SK-N-SH (cell line): Measurements from ENCODE around the gene LRFN4. TPM values are rescaled to one million over a fixed set of nuclear protein-coding genes. Genes with fewer than 3 reads are reported as not detected.

Source experiments
- CTCF ChIA-PET: fragments of 300-600, 350-600 bp; formaldehyde crosslinking; extraction: SDS; loops from one replicate; lab custom pipeline; 2021; lab: Yijun Ruan, JAX
- POLR2A ChIA-PET: fragments of 350-600 bp; sonication (Branson Sonifier 250); formaldehyde crosslinking; extraction: SDS; loops from one replicate; lab custom pipeline; 2020; ENCODE audit warnings: antibody characterized with exemption, inconsistent platforms; lab: Yijun Ruan, JAX
- DNase-seq: peaks from one replicate; pipeline ENCODE4 v3.0.0; 2012
- H2AFZ ChIP-seq: fragments of 200-600 bp; sonication (generic); 2 replicates; pipeline ENCODE4 v1.8.1; 2016; ENCODE audit warnings: antibody characterized with exemption, mild to moderate bottlenecking, low read depth
- H3F3A ChIP-seq: fragments of 200-600 bp; sonication (generic); replicated peaks from 2 replicates; pipeline ENCODE3; 2016; ENCODE audit warnings: antibody characterized with exemption, mild to moderate bottlenecking; ENCODE audit not compliant: insufficient read depth
- H3K27ac ChIP-seq, 2 experiments: fragments of 200-500 bp in 1 of 2; fragments of 200-600 bp in 1 of 2; sonication (Bioruptor generic) in 1 of 2; sonication (generic), shearing (Covaris generic) in 1 of 2; 2 replicates each; pipeline versions ENCODE4 v1.5.1 to v1.6.1; 2014 to 2016; ENCODE audit warnings: low read depth in 2 of 2, inconsistent platforms in 1 of 2, low read length in 1 of 2, mild to moderate bottlenecking in 1 of 2, mixed read lengths in 1 of 2
- H3K27me3 ChIP-seq: fragments of 200-600 bp; sonication (generic), shearing (Covaris generic); 2 replicates; pipeline ENCODE4 v1.6.1; 2016; ENCODE audit warnings: mixed run types; ENCODE audit not compliant: insufficient read depth
- H3K36me3 ChIP-seq, 2 experiments: fragments of 200-500 bp in 1 of 2; fragments of 200-600 bp in 1 of 2; sonication (Bioruptor generic) in 1 of 2; sonication (generic) in 1 of 2; replicated peaks in 1 of 2; 2 replicates each; pipeline versions ENCODE3 to v1.5.1; 2014 to 2016; ENCODE audit warnings: low read length in 1 of 2, mild to moderate bottlenecking in 1 of 2; ENCODE audit not compliant: insufficient read depth in 2 of 2, control insufficient read depth in 1 of 2
- H3K4me1 ChIP-seq, 2 experiments: fragments of 200-500 bp in 1 of 2; fragments of 200-600 bp in 1 of 2; sonication (Bioruptor generic) in 1 of 2; sonication (generic), shearing (Covaris generic) in 1 of 2; 2 replicates each; pipeline versions ENCODE4 v1.5.1 to v1.6.1; 2014 to 2016; ENCODE audit warnings: low read depth in 1 of 2, low read length in 1 of 2, mixed run types in 1 of 2; ENCODE audit not compliant: insufficient read depth in 2 of 2, control insufficient read depth in 1 of 2
- H3K4me2 ChIP-seq: fragments of 200-600 bp; sonication (generic), shearing (Covaris generic); 2 replicates; pipeline ENCODE4 v1.6.1; 2017; ENCODE audit warnings: mixed run types
- H3K4me3 ChIP-seq, 2 experiments: fragments of 200-500 bp in 1 of 2; fragments of 200-600 bp in 1 of 2; sonication (Bioruptor generic) in 1 of 2; sonication (generic), shearing (Covaris generic) in 1 of 2; 2 replicates each; pipeline versions ENCODE4 v1.5.1 to v1.8.1; 2014 to 2016; ENCODE audit warnings: low read depth in 2 of 2, inconsistent platforms in 1 of 2, low read length in 1 of 2, mild to moderate bottlenecking in 1 of 2, mixed read lengths in 1 of 2, moderate library complexity in 1 of 2
- H3K79me2 ChIP-seq: fragments of 200-600 bp; sonication (generic); 2 replicates; pipeline ENCODE4 v1.8.1; 2017; ENCODE audit warnings: mild to moderate bottlenecking; ENCODE audit not compliant: insufficient read depth
- H3K9ac ChIP-seq: fragments of 200-600 bp; sonication (generic); 2 replicates; pipeline ENCODE4 v1.6.1; 2017; ENCODE audit warnings: mixed run types
- H3K9me2 ChIP-seq: fragments of 200-600 bp; sonication (generic); 2 replicates; pipeline ENCODE4 v1.6.1; 2017; ENCODE audit warnings: mixed run types
- H3K9me3 ChIP-seq: fragments of 200-600 bp; sonication (generic); 2 replicates; pipeline ENCODE4 v1.6.1; 2017; ENCODE audit warnings: mixed run types, mild to moderate bottlenecking, moderate library complexity
- H4K20me1 ChIP-seq: fragments of 200-600 bp; sonication (generic); 2 replicates; pipeline ENCODE4 v1.6.1; 2017; ENCODE audit warnings: mild to moderate bottlenecking, mixed run types; ENCODE audit not compliant: insufficient read depth
- CHD2 ChIP-seq: fragments of 150-350 bp; IDR thresholded peaks from 2 replicates; pipeline ENCODE4 v1.6.1; 2018; ENCODE audit warnings: low read length; ENCODE audit not compliant: partially characterized antibody
- EP300 ChIP-seq, 2 experiments: IDR thresholded peaks; 2 replicates each; pipeline versions ENCODE4 v1.4.0 to v1.6.1; 2012; ENCODE audit warnings: borderline replicate concordance in 1 of 2, low read depth in 1 of 2, low read length in 1 of 2
- GABPA ChIP-seq: IDR thresholded peaks from 2 replicates; pipeline ENCODE4 v1.4.0; 2012; ENCODE audit warnings: low read depth, mild to moderate bottlenecking
- IRF3 ChIP-seq: fragments of 150-350 bp; IDR thresholded peaks from 2 replicates; pipeline ENCODE4 v1.6.1; 2016; ENCODE audit warnings: mild to moderate bottlenecking, low read depth, low read length
- NRF1 ChIP-seq: IDR thresholded peaks from 2 replicates; pipeline ENCODE4 v1.6.1; 2012; ENCODE audit warnings: low read depth, mild to moderate bottlenecking, low read length
- PBX3 ChIP-seq: IDR thresholded peaks from 2 replicates; pipeline ENCODE4; 2012
- RAD21 ChIP-seq: IDR thresholded peaks from 2 replicates; pipeline ENCODE4 v1.6.1; 2012; ENCODE audit warnings: mild to moderate bottlenecking, low read length
- RFX5 ChIP-seq: IDR thresholded peaks from 2 replicates; pipeline ENCODE4 v1.6.1; 2012; ENCODE audit warnings: mild to moderate bottlenecking, improper control_type of control experiment, low read length
- USF1 ChIP-seq: IDR thresholded peaks from 2 replicates; pipeline ENCODE4 v1.4.0; 2012; ENCODE audit warnings: low read depth, borderline replicate concordance
- USF2 ChIP-seq: fragments of 150-350 bp; IDR thresholded peaks from 2 replicates; pipeline ENCODE4 v1.6.1; 2017; ENCODE audit warnings: antibody characterized with exemption, low read length, low read depth, borderline replicate concordance
- YY1 ChIP-seq: IDR thresholded peaks from 2 replicates; pipeline ENCODE4 v1.4.0; 2012; ENCODE audit warnings: low read depth, mild to moderate bottlenecking
- WGBS: methylation state at CpG from one replicate; pipeline ENCODE4 v1.1.6; 2017; ENCODE audit warnings: low lambda C conversion rate; 5-methylcytosine and 5-hydroxymethylcytosine counted together
- polyA plus RNA-seq, 3 experiments: library from polyadenylated mRNA; depleted of rRNA; stranded (reverse); fragments of >200 nt; gene quantifications; 2 replicates each; pipeline ENCODE4 v1.2.3, GENCODE V29; 2012

LRFN4 gene
- polyA plus RNA-seq, 1 of the 3 experiments (the other 2 are of a cell fraction) = 15.9 TPM

- CTCF ChIA-PET = no interaction called here
- Histone ChIP-seq H3K9me3 (no peaks in the 10 kb centered on the region), H3K4me1 (peaks cover 0 to 5% of the 10 kb centered on the region in 2 experiments; a peak in 2 of 4 replicates), H3K79me2 (peaks cover 14% of the 10 kb centered on the region), H2AFZ (no peak overlapping the region), H3F3A (no peaks in the 10 kb centered on the region), H3K36me3 (peaks cover 0 to 2% of the 10 kb centered on the region in 2 experiments), H4K20me1 (no peaks in the 10 kb centered on the region), H3K4me2 (no peak overlapping the region), H3K9me2 (no peaks in the 10 kb centered on the region), H3K27ac (no peak overlapping the region), H3K27me3 (no peaks in the 10 kb centered on the region), H3K4me3 (no peak overlapping the region), H3K9ac (no peak overlapping the region)
- WGBS = 96% methylated on average over 23 of the region's 32 CpGs
- TF ChIP-seq USF2 (no peak), CHD2 (no peak), IRF3 (no peak), NRF1 (no peak), RFX5 (no peak), USF1 (no peak), YY1 (no peak), EP300 (IDR thresholded peaks at IDR 0.05; ENCODE audit: borderline replicate concordance in 1 of 2, low read depth in 1 of 2, low read length in 1 of 2) (no peak), GABPA (no peak), RAD21 (no peak), PBX3 (no peak)
- no peak for DNase-seq
- POLR2A ChIA-PET = no interaction called here
These were observed 4.3 kb downstream of the LRFN4 start for GRCh38 chr11:66861038-66861773.
